ENCODE data around the gene TRIM9.

The TRIM9 gene

DNA sequence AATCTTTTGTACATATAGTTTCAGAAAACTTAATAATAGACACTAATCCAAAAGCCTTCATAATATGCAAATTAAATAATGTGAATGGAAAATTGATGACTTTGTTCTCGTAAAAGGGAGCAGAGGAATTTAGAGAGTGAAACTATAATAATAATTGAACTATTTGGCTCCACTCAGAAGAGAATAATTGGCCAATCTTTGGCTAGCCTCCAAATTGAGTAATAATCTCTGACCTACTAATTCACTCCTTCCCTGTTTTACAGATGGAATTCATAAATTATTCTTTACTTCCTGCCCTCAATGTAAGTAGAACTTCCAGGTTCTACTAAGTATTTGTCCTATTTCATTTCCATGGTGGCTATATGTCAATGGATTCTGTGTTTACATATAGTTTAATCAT lies 15.8 kb downstream of the TRIM9 start:
- WGBS = no CpG with 5 or more reads among the region's 1 CpG

DNA sequence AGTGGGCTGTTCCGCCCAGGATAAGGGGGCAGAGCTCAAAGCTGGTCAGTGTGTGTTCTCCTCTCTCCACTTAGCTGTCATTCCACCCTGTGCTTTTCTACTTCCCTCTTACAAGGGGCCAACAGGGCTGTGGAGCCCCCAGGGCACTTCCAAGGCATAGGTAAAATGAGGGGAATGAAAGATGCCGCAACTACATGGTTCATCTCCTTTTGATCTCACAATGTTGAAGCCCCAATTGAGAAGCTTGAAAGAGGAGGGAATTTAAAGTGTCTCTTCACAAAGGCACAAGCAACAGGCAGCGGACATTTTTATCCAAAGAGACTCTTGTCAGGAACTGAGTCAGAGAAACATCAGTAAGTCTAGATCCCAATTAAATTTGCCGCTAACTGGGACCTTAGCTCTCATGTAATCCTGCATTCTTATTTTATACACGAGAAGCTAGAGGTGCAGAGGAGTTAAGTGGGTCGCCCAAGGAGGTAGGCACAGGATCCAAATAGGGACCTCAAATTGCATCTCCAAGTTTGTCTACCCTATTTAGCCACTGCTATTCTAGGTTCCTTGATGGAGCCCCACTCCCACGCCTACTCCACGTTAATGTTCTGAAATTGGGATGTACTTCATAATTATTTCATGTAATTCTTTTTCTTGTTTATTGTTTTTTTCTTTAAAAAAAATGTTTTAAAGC lies 20.1 kb downstream of the TRIM9 start:
- DNase-seq = no peak
- Histone ChIP-seq H3K23ac (ENCODE audit: low read length in 2 of 2) (no peak overlapping the region), H3K9ac (ENCODE audit: low read length) (no peak overlapping the region), H2BK12ac (ENCODE audit: low read length in 2 of 2) (no peak overlapping the region), H2BK5ac (ENCODE audit: low read depth, low read length, poor library complexity, severe bottlenecking) (no peak overlapping the region), H2BK120ac (ENCODE audit: low read depth, low read length) (no peak overlapping the region), H3K14ac (ENCODE audit: low read length in 2 of 2) (no peak overlapping the region), H3K4me3 (ENCODE audit: insufficient read depth in 1 of 2, low read depth in 1 of 2, low read length in 2 of 2) (no peak overlapping the region), H3K79me1 (replicated peaks; ENCODE audit: low read length, poor library complexity, severe bottlenecking) (no peaks in the 10 kb centered on the region), H3K4me2 (ENCODE audit: low read length, poor library complexity, severe bottlenecking) (no peak overlapping the region), H2AK5ac (ENCODE audit: low read length, severe bottlenecking) (no peak overlapping the region), H3K9me3 (ENCODE audit: control insufficient read depth, low read length) (no peaks in the 10 kb centered on the region), H3K4me1 (ENCODE audit: control insufficient read depth, insufficient read depth, low read depth, low read length) (peaks cover 4% of the 10 kb centered on the region), H3K36me3 (ENCODE audit: control insufficient read depth in 1 of 2, insufficient read depth in 2 of 2, low read depth in 1 of 2, low read length in 2 of 2) (no peaks in the 10 kb centered on the region), H2AFZ (ENCODE audit: low read depth, low read length) (no peak overlapping the region), H2BK15ac (ENCODE audit: low read depth, poor library complexity, severe bottlenecking) (no peak overlapping the region), H4K8ac (ENCODE audit: low read length) (no peak overlapping the region), H3K27me3 (ENCODE audit: control insufficient read depth in 1 of 2, insufficient read depth in 1 of 2, low read length in 2 of 2) (no peaks in the 10 kb centered on the region), H3K18ac (ENCODE audit: low read depth in 1 of 2, low read length in 2 of 2) (no peak overlapping the region), H4K91ac (ENCODE audit: low read length) (no peak overlapping the region), H3K27ac (ENCODE audit: low read length, poor library complexity, severe bottlenecking) (no peak overlapping the region), H3K4ac (ENCODE audit: low read depth in 1 of 2, low read length in 2 of 2) (no peak overlapping the region)
- 91% methylated on average over 6 of the region's 8 CpGs for WGBS

More for the DNA sequence above, 15.8 kb downstream of the TRIM9 start:
- H3K79me1 ChIP-seq (replicated peaks; ENCODE audit: low read length, poor library complexity, severe bottlenecking) = no peaks in the 10 kb centered on the region
- no peak overlapping the region for H4K8ac ChIP-seq (ENCODE audit: low read length)
- H3K9ac ChIP-seq (ENCODE audit: low read length) = no peak overlapping the region
- H3K23ac ChIP-seq (ENCODE audit: low read length in 2 of 2) = no peak overlapping the region
- H3K36me3 ChIP-seq (ENCODE audit: control insufficient read depth in 1 of 2, insufficient read depth in 2 of 2, low read depth in 1 of 2, low read length in 2 of 2) = no peaks in the 10 kb centered on the region
- H3K4me1 ChIP-seq (ENCODE audit: control insufficient read depth, insufficient read depth, low read depth, low read length) = peaks cover 1% of the 10 kb centered on the region
- H2BK5ac ChIP-seq (ENCODE audit: low read depth, low read length, poor library complexity, severe bottlenecking) = no peak overlapping the region
- no peak overlapping the region for H3K18ac ChIP-seq (ENCODE audit: low read depth in 1 of 2, low read length in 2 of 2)
- H3K4me2 ChIP-seq (ENCODE audit: low read length, poor library complexity, severe bottlenecking) = no peak overlapping the region
- no peak overlapping the region for H2AFZ ChIP-seq (ENCODE audit: low read depth, low read length)
- no peak overlapping the region for H3K4ac ChIP-seq (ENCODE audit: low read depth in 1 of 2, low read length in 2 of 2)
- H3K4me3 ChIP-seq (ENCODE audit: insufficient read depth in 1 of 2, low read depth in 1 of 2, low read length in 2 of 2) = no peak overlapping the region
- H2BK15ac ChIP-seq (ENCODE audit: low read depth, poor library complexity, severe bottlenecking) = no peak overlapping the region
- no peaks in the 10 kb centered on the region for H3K9me3 ChIP-seq (ENCODE audit: control insufficient read depth, low read length)
- H2BK12ac ChIP-seq (ENCODE audit: low read length in 2 of 2) = no peak overlapping the region
- H3K27ac ChIP-seq (ENCODE audit: low read length, poor library complexity, severe bottlenecking) = no peak overlapping the region
- no peak for DNase-seq
- H4K91ac ChIP-seq (ENCODE audit: low read length) = no peak overlapping the region
- H3K27me3 ChIP-seq (ENCODE audit: control insufficient read depth in 1 of 2, insufficient read depth in 1 of 2, low read length in 2 of 2) = no peaks in the 10 kb centered on the region
- H2BK120ac ChIP-seq (ENCODE audit: low read depth, low read length) = no peak overlapping the region
- H3K14ac ChIP-seq (ENCODE audit: low read length in 2 of 2) = no peak overlapping the region
- H2AK5ac ChIP-seq (ENCODE audit: low read length, severe bottlenecking) = no peak overlapping the region

DNA sequence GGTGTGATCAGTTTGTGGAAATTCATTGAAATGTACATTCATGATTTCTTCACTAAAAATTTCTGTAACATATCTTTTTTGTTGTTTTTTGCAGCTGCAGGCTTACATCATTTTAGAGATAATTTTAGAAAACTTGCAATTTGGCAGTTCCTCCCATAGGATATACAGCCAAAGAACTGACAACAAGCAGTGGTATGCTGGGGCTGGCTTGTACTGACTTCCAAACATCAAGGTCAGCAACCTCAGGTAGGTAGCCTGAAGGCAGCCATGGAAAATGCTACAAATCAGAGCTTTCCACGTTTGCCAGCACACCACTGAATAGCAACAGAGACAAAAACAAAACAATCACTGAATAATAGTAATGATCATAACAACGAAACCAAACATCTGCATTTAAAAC lies 21.2 kb downstream of the TRIM9 start:
- DNase-seq = no peak
- 55% methylated on average over 2 of the region's 2 CpGs for WGBS
- H3K9me3 ChIP-seq (ENCODE audit: control insufficient read depth, low read length) = no peaks in the 10 kb centered on the region

DNA sequence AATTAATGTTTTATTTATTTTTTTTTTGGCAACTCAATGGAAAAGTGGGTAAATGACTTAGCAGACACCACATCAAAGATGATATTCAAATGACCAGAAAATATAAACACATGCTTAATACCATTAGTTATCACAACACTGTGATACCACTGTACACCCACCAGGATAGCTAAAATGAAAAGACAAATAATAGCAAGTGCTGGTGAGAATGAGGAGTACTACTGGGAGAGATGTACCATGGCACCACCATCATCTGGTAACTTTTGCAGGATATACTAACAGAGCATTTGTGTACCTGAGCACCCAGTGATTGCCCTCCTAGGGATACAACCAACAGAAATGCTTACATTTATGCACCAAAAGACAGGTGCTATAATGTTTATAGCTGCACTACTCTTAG lies 21.9 kb downstream of the TRIM9 start:
- Histone ChIP-seq H2AFZ (ENCODE audit: low read depth, low read length) (no peak overlapping the region), H2AK5ac (ENCODE audit: low read length, severe bottlenecking) (no peak overlapping the region), H4K8ac (ENCODE audit: low read length) (no peak overlapping the region), H3K27ac (ENCODE audit: low read length, poor library complexity, severe bottlenecking) (no peak overlapping the region), H3K4me2 (ENCODE audit: low read length, poor library complexity, severe bottlenecking) (no peak overlapping the region), H3K9ac (ENCODE audit: low read length) (no peak overlapping the region), H3K18ac (ENCODE audit: low read depth in 1 of 2, low read length in 2 of 2) (no peak overlapping the region), H3K36me3 (ENCODE audit: control insufficient read depth in 1 of 2, insufficient read depth in 2 of 2, low read depth in 1 of 2, low read length in 2 of 2) (no peaks in the 10 kb centered on the region), H2BK12ac (ENCODE audit: low read length in 2 of 2) (no peak overlapping the region), H2BK5ac (ENCODE audit: low read depth, low read length, poor library complexity, severe bottlenecking) (no peak overlapping the region), H2BK120ac (ENCODE audit: low read depth, low read length) (no peak overlapping the region), H3K23ac (ENCODE audit: low read length in 2 of 2) (no peak overlapping the region), H3K4ac (ENCODE audit: low read depth in 1 of 2, low read length in 2 of 2) (no peak overlapping the region), H3K4me3 (ENCODE audit: insufficient read depth in 1 of 2, low read depth in 1 of 2, low read length in 2 of 2) (no peak overlapping the region), H3K27me3 (ENCODE audit: control insufficient read depth in 1 of 2, insufficient read depth in 1 of 2, low read length in 2 of 2) (no peaks in the 10 kb centered on the region), H3K9me3 (ENCODE audit: control insufficient read depth, low read length) (no peaks in the 10 kb centered on the region), H2BK15ac (ENCODE audit: low read depth, poor library complexity, severe bottlenecking) (no peak overlapping the region), H3K14ac (ENCODE audit: low read length in 2 of 2) (no peak overlapping the region), H3K79me1 (replicated peaks; ENCODE audit: low read length, poor library complexity, severe bottlenecking) (no peaks in the 10 kb centered on the region), H3K4me1 (ENCODE audit: control insufficient read depth, insufficient read depth, low read depth, low read length) (peaks cover 4% of the 10 kb centered on the region), H4K91ac (ENCODE audit: low read length) (no peak overlapping the region)
- DNase-seq = no peak

More for the DNA sequence above, 21.2 kb downstream of the TRIM9 start:
- H3K9ac ChIP-seq (ENCODE audit: low read length) = no peak overlapping the region
- H3K27ac ChIP-seq (ENCODE audit: low read length, poor library complexity, severe bottlenecking) = no peak overlapping the region
- H2BK15ac ChIP-seq (ENCODE audit: low read depth, poor library complexity, severe bottlenecking) = no peak overlapping the region
- no peaks in the 10 kb centered on the region for H3K36me3 ChIP-seq (ENCODE audit: control insufficient read depth in 1 of 2, insufficient read depth in 2 of 2, low read depth in 1 of 2, low read length in 2 of 2)
- no peak overlapping the region for H3K4me3 ChIP-seq (ENCODE audit: insufficient read depth in 1 of 2, low read depth in 1 of 2, low read length in 2 of 2)
- H4K8ac ChIP-seq (ENCODE audit: low read length) = no peak overlapping the region
- H3K4me2 ChIP-seq (ENCODE audit: low read length, poor library complexity, severe bottlenecking) = no peak overlapping the region
- no peak overlapping the region for H3K23ac ChIP-seq (ENCODE audit: low read length in 2 of 2)
- no peak overlapping the region for H4K91ac ChIP-seq (ENCODE audit: low read length)
- H3K79me1 ChIP-seq (replicated peaks; ENCODE audit: low read length, poor library complexity, severe bottlenecking) = no peaks in the 10 kb centered on the region
- H2AFZ ChIP-seq (ENCODE audit: low read depth, low read length) = no peak overlapping the region
- no peak overlapping the region for H3K14ac ChIP-seq (ENCODE audit: low read length in 2 of 2)
- H3K4me1 ChIP-seq (ENCODE audit: control insufficient read depth, insufficient read depth, low read depth, low read length) = peaks cover 4% of the 10 kb centered on the region
- no peak overlapping the region for H3K4ac ChIP-seq (ENCODE audit: low read depth in 1 of 2, low read length in 2 of 2)
- H2BK5ac ChIP-seq (ENCODE audit: low read depth, low read length, poor library complexity, severe bottlenecking) = no peak overlapping the region
- H3K18ac ChIP-seq (ENCODE audit: low read depth in 1 of 2, low read length in 2 of 2) = no peak overlapping the region
- no peaks in the 10 kb centered on the region for H3K27me3 ChIP-seq (ENCODE audit: control insufficient read depth in 1 of 2, insufficient read depth in 1 of 2, low read length in 2 of 2)
- H2BK120ac ChIP-seq (ENCODE audit: low read depth, low read length) = no peak overlapping the region
- no peak overlapping the region for H2AK5ac ChIP-seq (ENCODE audit: low read length, severe bottlenecking)
- H2BK12ac ChIP-seq (ENCODE audit: low read length in 2 of 2) = no peak overlapping the region

Measured in mesenchymal stem cell (in vitro differentiated cells and primary cell).